Fibroblast of skin of left quadriceps (primary cell): ENCODE measurements around the gene KCNG1.
"Not testable (repeated sequence)": the region's sequence is repeated elsewhere in the genome, so short reads cannot be mapped to it uniquely, and the experiment has no call there.

ENCODE experiments used
- DNase-seq, 2 experiments: peaks; one replicate each; pipeline ENCODE4 v3.0.0-alpha.2; 2013; ENCODE audit warnings: low read depth in 2 of 2

KCNG1 gene

GRCh38 chr20:51022803-51023616 is at the start of gene KCNG1:
Gene KCNG1 (minus strand): TSS chr20:51023107. CDS start chr20:51010338, 12,769 bp downstream.
- DNase-seq, result peak in 1 of 2 experiments; percentile 44

- no peak for DNase-seq
Observed at GRCh38 chr20:51070621-51071020, 47.7 kb upstream of the KCNG1 start.

- no peak for DNase-seq
Observed at GRCh38 chr20:51067792-51068191, 44.9 kb upstream of the KCNG1 start.

GRCh38 chr20:51065615-51066014 is 42.7 kb upstream of the KCNG1 start:
- DNase-seq, result no peak

- no peak for DNase-seq
Observed at GRCh38 chr20:51064137-51064536, 41.2 kb upstream of the KCNG1 start.

- no peak for DNase-seq
Observed at GRCh38 chr20:51062065-51062464, 39.2 kb upstream of the KCNG1 start.

- DNase-seq, result no peak
Observed at GRCh38 chr20:51061418-51062045, 38.6 kb upstream of the KCNG1 start.

- DNase-seq, result no peak
Observed at GRCh38 chr20:51060301-51060700, 37.4 kb upstream of the KCNG1 start.

- DNase-seq, result no peak
Observed at GRCh38 chr20:51059862-51060261, 37.0 kb upstream of the KCNG1 start.

GRCh38 chr20:51058017-51058416 is 35.1 kb upstream of the KCNG1 start:
- no peak for DNase-seq

GRCh38 chr20:51054233-51054632 is 31.3 kb upstream of the KCNG1 start:
- no peak for DNase-seq

GRCh38 chr20:51050531-51051075 is 27.7 kb upstream of the KCNG1 start:
- no peak for DNase-seq

GRCh38 chr20:51046021-51046985 is 23.4 kb upstream of the KCNG1 start:
- no peak for DNase-seq

GRCh38 chr20:51045492-51045891 is 22.6 kb upstream of the KCNG1 start:
- DNase-seq, result not testable (repeated sequence)

- DNase-seq, result no peak
Observed at GRCh38 chr20:51044796-51045195, 21.9 kb upstream of the KCNG1 start.

GRCh38 chr20:51043811-51044210 is 20.9 kb upstream of the KCNG1 start:
- no peak for DNase-seq

GRCh38 chr20:51042657-51043247 is 19.8 kb upstream of the KCNG1 start:
- DNase-seq, result no peak

- no peak for DNase-seq
Observed at GRCh38 chr20:51042064-51042463, 19.2 kb upstream of the KCNG1 start.

GRCh38 chr20:51037532-51038115 is 14.7 kb upstream of the KCNG1 start:
- DNase-seq, result no peak

- DNase-seq, result no peak
Observed at GRCh38 chr20:51036827-51037531, 14.1 kb upstream of the KCNG1 start.
